ENCODE data around the gene PPP4R4.

PPP4R4 gene

GRCh38 chr14:94317259-94317658, 143.1 kb downstream of the PPP4R4 start:
- FAIRE-seq (no peak), DNase-seq (ENCODE audit: insufficient read length) (no peak)
- TF ChIP-seq POLR2AphosphoS5 (IDR thresholded peaks at IDR 0.05; ENCODE audit: low read depth, low read length) (no peak), TAF1 (IDR thresholded peaks at IDR 0.05; ENCODE audit: borderline replicate concordance, low read depth, low read length) (no peak), POLR2A (IDR thresholded peaks at IDR 0.05; ENCODE audit: low read depth, low read length) (no peak)

GRCh38 chr14:94320243-94320642, 146.1 kb downstream of the PPP4R4 start:
- no peak for DNase-seq (ENCODE audit: insufficient read length)
- TF ChIP-seq TAF1 (IDR thresholded peaks at IDR 0.05; ENCODE audit: borderline replicate concordance, low read depth, low read length) (no peak), POLR2AphosphoS5 (IDR thresholded peaks at IDR 0.05; ENCODE audit: low read depth, low read length) (no peak), POLR2A (IDR thresholded peaks at IDR 0.05; ENCODE audit: low read depth, low read length) (no peak)
- FAIRE-seq: no peak

DNA sequence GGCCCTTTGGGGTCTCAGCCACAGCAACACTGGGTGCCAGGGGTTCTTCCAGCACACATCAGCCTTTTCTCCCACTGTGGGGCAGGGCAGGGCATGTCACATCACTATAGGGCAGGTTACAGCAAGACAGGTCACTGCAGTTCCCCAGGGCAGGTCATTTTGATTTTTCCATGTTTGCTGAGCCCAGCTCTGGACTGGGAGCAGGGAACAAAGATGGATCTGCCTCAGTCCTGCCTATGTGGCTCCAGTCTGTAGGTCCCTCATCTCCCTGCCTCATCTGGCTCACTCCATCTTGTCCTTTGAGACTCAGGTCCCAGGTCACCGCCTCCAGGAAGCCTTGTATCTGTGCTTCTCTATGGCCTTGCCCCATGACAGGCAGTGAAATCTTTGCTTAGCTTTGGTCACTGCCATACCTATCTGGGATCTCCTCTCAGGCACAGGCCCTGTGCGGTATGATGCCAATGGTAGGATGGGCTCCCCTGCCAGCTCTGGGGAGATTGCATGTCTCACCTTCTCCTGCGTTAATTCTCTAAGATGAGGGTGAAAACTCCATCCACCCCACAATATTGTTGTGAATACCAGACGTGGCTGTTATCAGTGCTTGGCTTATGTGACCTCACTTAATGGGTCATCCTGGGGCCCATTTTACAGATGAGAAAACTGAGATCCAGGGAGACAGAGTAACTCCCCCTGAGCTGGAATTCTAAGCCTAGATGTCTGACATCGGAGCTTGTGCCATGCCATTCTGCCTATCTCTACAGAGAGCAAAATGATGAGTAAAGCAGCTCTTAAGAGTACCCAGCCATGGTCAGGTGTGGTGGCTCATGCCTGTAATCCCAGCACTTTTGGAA, 147.5 kb downstream of the PPP4R4 start:
- TF ChIP-seq POLR2A (IDR thresholded peaks at IDR 0.05; ENCODE audit: low read depth, low read length) (no peak), TAF1 (IDR thresholded peaks at IDR 0.05; ENCODE audit: borderline replicate concordance, low read depth, low read length) (no peak), POLR2AphosphoS5 (IDR thresholded peaks at IDR 0.05; ENCODE audit: low read depth, low read length) (no peak)

GRCh38 chr14:94322648-94323570, 148.8 kb downstream of the PPP4R4 start, which contains the start of gene SERPINA6:
Gene SERPINA6, minus strand, starts transcription at chr14:94323336. Its CDS starts 8,688 bp downstream, at chr14:94314648.
- no peak for FAIRE-seq
- DNase-seq (ENCODE audit: insufficient read length): no peak
- TF ChIP-seq POLR2AphosphoS5 (IDR thresholded peaks at IDR 0.05; ENCODE audit: low read depth, low read length) (no peak), POLR2A (IDR thresholded peaks at IDR 0.05; ENCODE audit: low read depth, low read length) (no peak), TAF1 (IDR thresholded peaks at IDR 0.05; ENCODE audit: borderline replicate concordance, low read depth, low read length) (no peak)

More for the DNA sequence above, 147.5 kb downstream of the PPP4R4 start:
- DNase-seq (ENCODE audit: insufficient read length) (no peak), FAIRE-seq (no peak)

DNA sequence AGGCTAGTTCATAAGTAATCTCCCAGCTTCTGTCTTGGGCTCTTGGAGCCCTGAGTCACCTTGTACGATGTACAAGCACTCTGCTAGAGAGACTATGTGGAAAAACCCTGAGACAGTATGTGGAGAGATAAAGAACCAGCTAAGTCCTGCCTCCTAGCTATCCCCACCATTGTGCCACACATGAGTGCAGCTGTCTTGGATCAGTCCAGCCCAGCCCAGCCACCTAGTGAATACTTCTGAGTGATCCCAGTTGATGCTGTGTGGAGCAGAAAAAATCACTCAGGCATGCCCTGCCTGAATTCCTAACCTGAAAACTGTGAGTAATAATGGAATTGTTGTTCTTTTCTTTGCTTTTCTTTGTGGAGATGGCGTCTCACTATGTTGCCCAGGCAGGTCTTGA, 154.1 kb downstream of the PPP4R4 start:
- TF ChIP-seq POLR2A (IDR thresholded peaks at IDR 0.05; ENCODE audit: low read depth, low read length): no peak
- DNase-seq (ENCODE audit: insufficient read length) (no peak), FAIRE-seq (no peak)
